Activated naive CD8-positive, alpha-beta T cell treated with anti-CD3 and anti-CD28 coated beads, Interleukin-2, amount 50 U/mL, for 24 hours (primary cell): ENCODE measurements around the gene GCLM.

ENCODE experiments used
- ATAC-seq: fragments of 150-1000 bp; cut with Tn5 transposase; one replicate; pipeline ENCODE4 v1.10.0; 2021
- DNase-seq: peaks from one replicate; pipeline ENCODE4 v3.0.0; 2021
- H3K27ac Mint-ChIP-seq: one replicate; pipeline ENCODE4 v1.8.0; 2021; ENCODE audit warnings: mild to moderate bottlenecking, mixed read lengths
- H3K27me3 Mint-ChIP-seq: one replicate; pipeline ENCODE4 v1.8.0; 2021; ENCODE audit warnings: mixed read lengths
- H3K36me3 Mint-ChIP-seq: one replicate; pipeline ENCODE4 v1.8.0; 2021; ENCODE audit warnings: low read depth, mixed read lengths
- H3K4me1 Mint-ChIP-seq: one replicate; pipeline ENCODE4 v1.8.0; 2021; ENCODE audit warnings: mixed read lengths
- H3K4me3 Mint-ChIP-seq: one replicate; pipeline ENCODE4 v1.8.0; 2021; ENCODE audit warnings: mild to moderate bottlenecking, moderate library complexity, mixed read lengths
- H3K9me3 Mint-ChIP-seq: one replicate; pipeline ENCODE4 v1.8.0; 2021; ENCODE audit warnings: mixed read lengths

The GCLM gene

DNA sequence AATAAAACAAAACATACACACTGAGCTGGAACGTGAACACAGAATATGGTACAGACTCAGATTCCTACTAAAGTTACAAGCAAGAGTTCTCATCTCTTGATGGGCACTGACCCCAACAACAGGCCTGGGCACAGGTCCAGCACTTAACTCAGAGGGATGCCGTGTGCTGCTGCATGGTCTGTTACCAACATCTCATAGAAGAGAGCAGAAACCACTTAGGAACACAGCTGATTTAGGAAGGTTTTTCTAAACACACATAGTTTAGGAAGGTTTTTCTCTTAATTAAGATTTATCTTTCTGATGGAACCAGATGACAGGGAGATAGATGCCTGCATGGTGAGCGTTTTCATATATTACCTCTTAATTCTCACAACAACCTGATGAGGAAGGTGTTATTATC, 1.5 kb downstream of the GCLM start:
- Mint-ChIP-seq H3K27ac (no peak overlapping the region), H3K27me3 (no peaks in the 10 kb centered on the region), H3K4me1 (peaks cover 47% of the 10 kb centered on the region), H3K9me3 (peaks cover 5% of the 10 kb centered on the region), H3K36me3 (peaks cover 5% of the 10 kb centered on the region), H3K4me3 (peak overlapping the region; percentile 84)
- ATAC-seq (no peak), DNase-seq (no peak)

DNA sequence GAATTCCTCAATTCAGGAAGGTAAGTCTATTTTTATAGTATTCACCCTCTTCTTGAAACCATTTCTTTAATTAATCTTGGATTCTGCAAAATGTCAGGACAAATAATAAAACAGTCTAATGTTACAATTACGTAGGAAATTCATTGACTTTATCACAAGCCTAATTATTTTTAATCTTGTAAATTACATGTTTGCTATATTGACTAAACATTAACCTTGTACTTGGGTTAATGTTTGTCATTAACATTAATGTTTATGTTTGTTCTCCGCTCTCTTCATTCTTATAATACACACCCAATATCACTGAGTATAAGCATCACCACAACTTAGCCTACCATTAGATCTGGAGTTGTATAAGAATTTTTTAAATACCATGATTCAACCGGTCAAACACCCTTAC, 2.8 kb downstream of the GCLM start:
- DNase-seq, result no peak
- Mint-ChIP-seq H3K4me3 (no peak overlapping the region), H3K27ac (no peak overlapping the region), H3K27me3 (no peaks in the 10 kb centered on the region), H3K36me3 (peaks cover 5% of the 10 kb centered on the region), H3K9me3 (peaks cover 5% of the 10 kb centered on the region), H3K4me1 (peaks cover 47% of the 10 kb centered on the region)
- ATAC-seq, result no peak

DNA sequence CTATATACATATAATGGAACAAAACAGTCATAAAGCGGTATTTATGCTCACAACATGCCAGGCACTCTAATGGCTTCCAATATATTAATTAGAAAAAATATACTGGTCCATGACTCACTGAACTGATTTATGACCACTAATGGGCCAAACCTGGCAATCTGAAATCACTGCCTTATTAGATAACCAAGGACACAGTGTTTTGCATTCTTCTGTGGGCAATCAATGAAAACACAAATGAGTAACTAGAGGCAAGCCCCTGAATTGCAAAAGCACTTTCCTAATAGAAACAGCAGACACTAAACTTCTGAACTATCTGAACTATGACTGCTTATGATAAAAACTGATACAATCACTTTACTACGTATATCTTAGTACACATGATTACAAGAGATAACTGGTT, 3.5 kb downstream of the GCLM start:
- peaks cover 7% of the 10 kb centered on the region for H3K36me3 Mint-ChIP-seq
- H3K27me3 Mint-ChIP-seq, result no peaks in the 10 kb centered on the region
- H3K4me1 Mint-ChIP-seq, result peaks cover 47% of the 10 kb centered on the region
- peaks cover 5% of the 10 kb centered on the region for H3K9me3 Mint-ChIP-seq
- DNase-seq (no peak), ATAC-seq (no peak)
- no peak overlapping the region for H3K27ac Mint-ChIP-seq
- no peak overlapping the region for H3K4me3 Mint-ChIP-seq

DNA sequence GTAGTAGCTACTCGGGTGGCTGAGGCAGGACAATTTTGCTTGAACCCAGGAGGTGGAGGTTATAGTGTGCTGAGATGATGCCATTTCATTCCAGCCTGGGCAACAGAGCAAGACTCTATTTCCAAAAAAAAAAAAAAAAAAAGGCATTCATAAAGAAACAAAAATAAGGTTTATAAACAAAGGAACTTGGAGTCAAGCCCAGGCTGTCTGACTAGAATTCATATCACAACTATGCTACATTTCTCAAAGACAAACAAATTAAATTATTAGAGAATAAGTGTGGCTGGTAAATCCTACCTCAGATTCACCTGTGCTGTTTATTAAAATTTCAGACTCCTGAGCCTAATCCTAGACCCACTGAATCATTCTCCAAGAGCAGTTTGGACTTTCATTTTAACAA, 4.2 kb downstream of the GCLM start:
- Mint-ChIP-seq H3K4me3 (no peak overlapping the region), H3K27ac (no peak overlapping the region), H3K27me3 (no peaks in the 10 kb centered on the region), H3K4me1 (peaks cover 45% of the 10 kb centered on the region), H3K9me3 (peaks cover 3% of the 10 kb centered on the region), H3K36me3 (peaks cover 9% of the 10 kb centered on the region)
- ATAC-seq, result no peak
- DNase-seq, result no peak

DNA sequence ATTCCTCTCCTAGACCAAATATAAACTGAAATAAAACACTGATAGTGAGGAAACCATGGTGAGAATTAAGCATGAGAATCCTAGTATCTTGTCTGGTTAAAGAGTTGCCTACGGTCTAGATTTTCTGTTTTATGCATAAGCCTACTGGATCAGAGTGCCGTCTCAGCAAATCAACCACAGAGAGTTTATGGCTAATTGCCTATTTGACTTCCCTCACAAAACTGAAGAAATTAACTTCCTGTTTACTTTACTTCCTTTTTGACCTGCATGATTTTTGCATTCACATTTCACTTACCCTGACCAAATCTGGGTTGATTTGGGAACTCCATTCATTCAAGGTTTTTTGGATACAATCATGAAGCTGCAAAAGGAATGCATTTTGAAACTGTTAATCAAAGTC, 5.0 kb downstream of the GCLM start:
- Mint-ChIP-seq H3K9me3 (no peaks in the 10 kb centered on the region), H3K27ac (peak overlapping the region; percentile 31), H3K27me3 (no peaks in the 10 kb centered on the region), H3K4me1 (peaks cover 47% of the 10 kb centered on the region), H3K36me3 (peaks cover 9% of the 10 kb centered on the region), H3K4me3 (no peak overlapping the region)
- DNase-seq, result no peak
- ATAC-seq, result no peak

DNA sequence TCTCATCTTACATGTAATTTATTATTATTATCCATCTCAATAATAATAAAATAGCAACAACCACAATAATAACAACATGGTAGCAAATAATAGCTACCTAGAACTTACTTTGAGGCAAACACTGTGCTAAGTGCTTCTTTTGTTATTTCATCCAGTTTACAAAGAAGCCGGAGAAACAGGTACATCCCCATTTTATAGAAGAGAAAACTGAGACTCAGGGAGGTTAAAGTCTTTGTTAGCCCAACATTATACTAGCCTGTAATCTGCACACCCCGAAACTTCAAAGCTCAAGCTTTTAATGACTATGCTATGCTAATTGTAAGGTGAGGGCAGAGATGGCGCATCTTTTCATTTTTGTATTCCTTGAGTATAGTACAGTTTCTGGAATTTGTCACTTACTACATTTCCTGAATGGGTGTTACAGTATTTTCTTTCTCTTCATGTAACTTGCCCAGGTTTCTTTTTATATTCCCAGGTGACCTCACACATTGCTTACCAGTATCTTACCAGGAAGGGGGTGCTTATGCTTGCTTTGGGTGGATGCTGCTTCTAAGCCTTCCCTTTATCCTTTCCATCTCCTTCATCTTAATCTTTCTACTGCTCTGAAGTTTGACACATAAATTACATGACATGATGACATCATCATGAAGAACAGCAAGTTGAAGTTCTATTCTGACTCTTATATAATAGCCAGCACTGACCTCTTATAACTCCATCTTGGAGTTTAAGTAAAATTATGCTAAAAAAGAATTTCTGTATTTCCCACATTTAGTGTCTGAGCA, 8.3 kb downstream of the GCLM start:
- H3K27me3 Mint-ChIP-seq, result no peaks in the 10 kb centered on the region
- ATAC-seq, result no peak
- H3K4me1 Mint-ChIP-seq, result peaks cover 24% of the 10 kb centered on the region
- H3K27ac Mint-ChIP-seq, result no peak overlapping the region
- no peak overlapping the region for H3K4me3 Mint-ChIP-seq
- DNase-seq, result no peak
- H3K36me3 Mint-ChIP-seq, result peaks cover 15% of the 10 kb centered on the region
- H3K9me3 Mint-ChIP-seq, result no peaks in the 10 kb centered on the region

DNA sequence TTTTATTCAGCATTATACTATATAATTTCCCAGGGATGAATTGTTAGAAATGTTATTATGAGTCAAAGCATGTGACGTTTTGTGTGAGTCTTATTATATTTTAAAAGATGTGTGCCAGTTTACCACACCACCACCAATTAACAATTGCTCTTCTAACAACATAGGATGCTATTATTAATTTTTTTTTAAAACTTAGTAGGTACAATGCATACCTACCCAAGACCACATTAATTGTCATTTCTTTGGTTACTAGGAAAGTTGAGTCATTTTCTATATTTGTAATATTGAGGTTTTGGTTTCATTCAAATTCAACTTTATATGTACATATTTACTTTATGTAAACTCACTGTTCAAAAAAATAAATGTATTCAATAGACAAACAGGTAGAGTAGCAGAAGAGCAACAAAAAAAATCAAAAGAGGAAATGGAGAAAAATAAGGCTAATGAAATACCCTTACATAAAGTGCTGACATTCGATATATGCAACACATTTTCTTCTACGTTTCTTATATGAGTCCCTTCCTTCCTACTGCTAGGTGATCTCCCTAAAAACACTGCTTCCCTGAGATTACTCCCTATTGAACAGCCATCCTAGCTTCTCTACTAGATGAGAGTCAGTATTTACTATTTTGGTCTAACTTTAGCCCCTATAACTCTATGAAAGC, 9.6 kb downstream of the GCLM start:
- DNase-seq (no peak), ATAC-seq (no peak)
- Mint-ChIP-seq H3K36me3 (peaks cover 18% of the 10 kb centered on the region), H3K27ac (no peak overlapping the region), H3K4me1 (peaks cover 18% of the 10 kb centered on the region), H3K9me3 (no peaks in the 10 kb centered on the region), H3K27me3 (no peaks in the 10 kb centered on the region), H3K4me3 (no peak overlapping the region)

DNA sequence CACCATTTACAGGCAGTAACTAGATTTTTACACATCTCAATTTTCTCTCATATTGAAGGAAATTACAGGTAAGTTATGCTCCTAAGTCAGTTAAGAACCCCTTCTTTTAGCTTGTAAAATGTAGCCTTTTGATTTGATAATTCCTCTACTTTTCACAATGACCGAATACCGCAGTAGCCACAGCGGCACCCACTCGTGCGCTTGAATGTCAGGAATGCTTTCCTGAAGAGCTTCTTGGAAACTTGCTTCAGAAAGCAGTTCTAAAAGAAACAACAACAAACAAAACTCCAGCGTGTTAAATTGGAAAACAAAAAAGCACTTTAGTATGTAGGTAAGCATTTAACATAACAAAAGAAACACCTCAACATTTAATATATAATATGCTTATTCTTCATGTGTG, 20.3 kb downstream of the GCLM start:
- DNase-seq, result no peak
- peaks cover 14% of the 10 kb centered on the region for H3K36me3 Mint-ChIP-seq
- no peak overlapping the region for H3K4me3 Mint-ChIP-seq
- no peak overlapping the region for H3K27ac Mint-ChIP-seq
- H3K9me3 Mint-ChIP-seq, result no peaks in the 10 kb centered on the region
- no peak for ATAC-seq
- no peaks in the 10 kb centered on the region for H3K4me1 Mint-ChIP-seq
- H3K27me3 Mint-ChIP-seq, result no peaks in the 10 kb centered on the region

DNA sequence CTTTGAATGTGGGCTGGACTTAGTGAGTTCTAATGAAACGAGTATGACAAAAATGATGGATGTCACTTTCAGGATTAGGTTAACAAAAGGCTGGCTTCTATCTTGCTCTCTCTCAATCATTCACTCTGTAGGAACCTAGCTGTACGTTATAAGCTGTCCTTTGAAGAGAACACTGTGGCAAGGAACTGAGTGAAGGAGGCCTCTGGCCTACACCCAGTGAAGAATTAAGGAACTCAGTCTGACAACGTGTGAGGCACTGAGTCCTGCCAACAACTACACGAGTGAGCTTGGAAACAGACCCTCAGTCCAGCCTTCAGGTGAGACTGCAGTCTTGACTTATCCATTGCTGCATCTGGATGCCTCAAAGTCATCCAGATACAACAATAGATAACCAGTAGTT, 27.0 kb downstream of the GCLM start:
- Mint-ChIP-seq H3K27me3 (no peaks in the 10 kb centered on the region), H3K27ac (no peak overlapping the region), H3K9me3 (no peaks in the 10 kb centered on the region), H3K4me3 (no peak overlapping the region), H3K36me3 (peaks cover 15% of the 10 kb centered on the region), H3K4me1 (peaks cover 24% of the 10 kb centered on the region)
- DNase-seq, result no peak
- ATAC-seq, result no peak

DNA sequence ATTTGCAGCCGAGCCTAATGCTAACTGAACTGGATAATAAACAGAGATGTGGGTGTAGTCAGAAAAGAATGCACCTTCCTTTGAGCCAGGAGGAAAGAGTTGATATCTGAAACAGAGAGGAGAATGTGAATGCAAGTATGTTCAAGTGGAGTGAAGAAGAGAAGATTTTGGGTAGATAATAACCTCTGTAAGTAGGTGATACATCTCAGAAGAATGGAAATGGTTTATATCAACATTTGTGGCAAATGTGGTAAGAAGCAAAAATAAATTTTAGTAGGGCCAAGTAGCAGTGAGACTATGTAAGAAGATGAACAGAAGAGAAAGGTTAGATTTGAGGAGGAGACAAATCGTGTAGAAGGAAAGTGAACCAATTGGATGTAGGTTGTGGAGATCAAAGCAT, 28.5 kb downstream of the GCLM start:
- ATAC-seq, result no peak
- no peak overlapping the region for H3K27ac Mint-ChIP-seq
- no peak for DNase-seq
- H3K4me1 Mint-ChIP-seq, result peaks cover 36% of the 10 kb centered on the region
- no peaks in the 10 kb centered on the region for H3K27me3 Mint-ChIP-seq
- H3K36me3 Mint-ChIP-seq, result peaks cover 27% of the 10 kb centered on the region
- H3K9me3 Mint-ChIP-seq, result no peaks in the 10 kb centered on the region
- no peak overlapping the region for H3K4me3 Mint-ChIP-seq

DNA sequence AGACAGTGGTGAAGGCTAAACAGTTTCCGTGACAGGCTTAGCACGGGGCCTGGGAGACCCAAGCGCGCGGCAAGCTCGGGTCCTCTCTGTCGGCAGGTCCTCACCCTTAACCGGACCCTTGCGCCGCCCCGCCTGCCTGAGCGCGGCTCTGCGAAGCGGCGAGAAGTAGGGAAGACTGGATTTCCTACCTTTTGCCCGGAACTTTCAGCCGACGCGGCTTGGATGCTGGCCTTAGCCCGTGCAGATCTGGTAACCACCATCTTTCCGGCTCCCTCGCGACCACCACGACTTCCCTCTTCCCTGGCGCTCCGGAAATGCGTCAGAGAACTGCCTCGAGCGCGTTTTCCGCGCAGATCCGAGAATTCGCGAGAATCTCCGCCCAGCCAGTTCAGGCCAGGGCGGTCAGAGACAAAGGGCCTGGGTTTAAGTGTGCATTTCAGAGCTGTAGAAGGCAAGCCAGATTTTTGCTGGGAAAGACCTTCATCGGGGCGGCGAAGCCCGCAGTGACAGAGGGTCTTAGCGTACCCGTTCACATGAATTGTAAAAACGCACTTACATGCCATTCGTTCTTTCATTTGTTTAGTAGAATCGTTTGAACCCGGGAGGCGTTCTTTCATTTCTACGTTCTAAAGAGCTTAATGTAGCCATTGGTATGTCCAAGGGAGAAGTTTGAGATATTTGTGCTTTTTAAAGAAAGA, 30.2 kb downstream of the GCLM start, which contains the start of gene DNTTIP2:
Gene DNTTIP2, minus strand, starts transcription at position 318 of the 698 bp plus-strand sequence. Its CDS starts 58 bp downstream, at position 260.
- Mint-ChIP-seq H3K36me3 (peaks cover 43% of the 10 kb centered on the region), H3K4me1 (peaks cover 52% of the 10 kb centered on the region)
- ATAC-seq, result peak; percentile 97

DNA sequence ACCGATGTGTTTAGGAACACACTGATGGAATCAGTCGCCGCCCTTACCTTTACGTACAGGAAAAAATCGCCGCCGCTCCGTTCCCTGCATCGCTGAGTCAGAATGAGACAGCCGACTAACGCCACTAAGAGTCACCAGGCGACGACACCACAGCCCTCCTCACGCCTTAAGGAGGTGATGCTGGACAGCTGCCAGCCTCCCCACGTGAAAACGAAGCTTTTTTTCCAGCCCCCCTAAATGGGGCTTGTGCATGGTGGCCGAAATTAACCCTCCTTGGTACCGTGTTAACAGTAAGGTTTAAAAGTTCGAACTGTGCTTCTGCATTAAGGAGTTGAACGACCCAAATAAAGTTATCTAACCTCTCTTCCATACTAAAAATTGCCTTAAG, 30.7 kb downstream of the GCLM start:
- Mint-ChIP-seq H3K4me3 (peak overlapping the region; percentile 95), H3K9me3 (no peaks in the 10 kb centered on the region), H3K27ac (peak overlapping the region; percentile 98), H3K4me1 (peaks cover 53% of the 10 kb centered on the region), H3K27me3 (no peaks in the 10 kb centered on the region), H3K36me3 (peaks cover 47% of the 10 kb centered on the region)
- peak; percentile 64 for ATAC-seq
- peak; percentile 73 for DNase-seq

More for the DNA sequence above, 30.2 kb downstream of the GCLM start, which contains the start of gene DNTTIP2:
- peak; percentile 91 for DNase-seq
- peak within 1 kb of the TSS; percentile 95 for H3K4me3 Mint-ChIP-seq
- H3K27me3 Mint-ChIP-seq, result no peaks in the 10 kb centered on the region
- peak within 1 kb of the TSS; percentile 98 for H3K27ac Mint-ChIP-seq
- no peaks in the 10 kb centered on the region for H3K9me3 Mint-ChIP-seq

DNA sequence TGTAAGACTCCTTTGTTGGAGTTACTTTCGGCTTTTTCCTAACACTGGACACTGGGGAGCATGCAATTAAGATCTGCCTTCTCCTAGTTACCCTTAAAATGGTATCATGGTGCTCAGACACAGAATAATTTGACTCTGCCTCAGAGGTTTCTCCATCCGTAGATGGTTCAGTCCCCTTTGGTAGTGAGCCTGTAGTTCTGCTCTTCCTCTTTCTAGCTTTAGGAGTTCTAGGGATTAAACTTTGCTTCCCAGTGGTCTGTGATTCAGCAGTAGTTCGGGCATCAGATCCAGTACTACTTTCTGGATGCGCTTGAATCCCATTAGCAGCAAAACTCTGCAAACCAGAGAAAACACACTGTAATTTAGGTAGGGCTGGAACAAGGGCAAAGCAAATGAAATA, 31.7 kb downstream of the GCLM start:
- no peak for DNase-seq
- peak overlapping the region; percentile 95 for H3K4me3 Mint-ChIP-seq
- peak overlapping the region; percentile 98 for H3K27ac Mint-ChIP-seq
- no peak for ATAC-seq
- peaks cover 51% of the 10 kb centered on the region for H3K4me1 Mint-ChIP-seq
- no peaks in the 10 kb centered on the region for H3K27me3 Mint-ChIP-seq
- H3K9me3 Mint-ChIP-seq, result no peaks in the 10 kb centered on the region
- peaks cover 44% of the 10 kb centered on the region for H3K36me3 Mint-ChIP-seq

DNA sequence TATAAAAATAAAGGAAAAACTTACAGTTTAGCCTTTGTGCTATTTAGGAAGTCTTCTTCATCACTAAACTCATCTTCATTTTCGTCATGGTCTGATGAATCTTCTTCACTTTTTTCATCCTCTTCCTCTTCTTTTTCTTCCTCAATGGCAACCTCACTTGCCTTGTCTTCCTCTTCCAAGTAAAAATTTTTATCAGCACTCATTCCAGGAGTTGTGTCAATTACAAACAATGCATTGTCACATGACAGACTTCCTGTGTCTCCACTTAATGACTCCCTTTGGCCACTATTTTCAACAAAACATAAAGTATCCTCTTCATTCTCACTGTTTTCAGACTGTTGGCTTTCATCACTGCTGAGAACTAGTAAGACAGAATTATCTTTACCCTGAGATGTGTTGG, 33.0 kb downstream of the GCLM start:
- H3K4me1 Mint-ChIP-seq, result peaks cover 51% of the 10 kb centered on the region
- DNase-seq (no peak), ATAC-seq (no peak)
- H3K9me3 Mint-ChIP-seq, result no peaks in the 10 kb centered on the region
- H3K4me3 Mint-ChIP-seq, result peak overlapping the region; percentile 95
- no peaks in the 10 kb centered on the region for H3K27me3 Mint-ChIP-seq
- H3K27ac Mint-ChIP-seq, result peak overlapping the region; percentile 98
- peaks cover 55% of the 10 kb centered on the region for H3K36me3 Mint-ChIP-seq
